Measurements from ENCODE around the gene MYO7A. TPM values are rescaled to one million over a fixed set of nuclear protein-coding genes. Genes with fewer than 3 reads are reported as not detected.

Gene MYO7A
- total and polyA plus RNA-seq, 2 of the 8 experiments (the other 6 are each of a cell fraction or from before 2014, with no cell fraction given) = 1.5 to 1.9 TPM

DNA sequence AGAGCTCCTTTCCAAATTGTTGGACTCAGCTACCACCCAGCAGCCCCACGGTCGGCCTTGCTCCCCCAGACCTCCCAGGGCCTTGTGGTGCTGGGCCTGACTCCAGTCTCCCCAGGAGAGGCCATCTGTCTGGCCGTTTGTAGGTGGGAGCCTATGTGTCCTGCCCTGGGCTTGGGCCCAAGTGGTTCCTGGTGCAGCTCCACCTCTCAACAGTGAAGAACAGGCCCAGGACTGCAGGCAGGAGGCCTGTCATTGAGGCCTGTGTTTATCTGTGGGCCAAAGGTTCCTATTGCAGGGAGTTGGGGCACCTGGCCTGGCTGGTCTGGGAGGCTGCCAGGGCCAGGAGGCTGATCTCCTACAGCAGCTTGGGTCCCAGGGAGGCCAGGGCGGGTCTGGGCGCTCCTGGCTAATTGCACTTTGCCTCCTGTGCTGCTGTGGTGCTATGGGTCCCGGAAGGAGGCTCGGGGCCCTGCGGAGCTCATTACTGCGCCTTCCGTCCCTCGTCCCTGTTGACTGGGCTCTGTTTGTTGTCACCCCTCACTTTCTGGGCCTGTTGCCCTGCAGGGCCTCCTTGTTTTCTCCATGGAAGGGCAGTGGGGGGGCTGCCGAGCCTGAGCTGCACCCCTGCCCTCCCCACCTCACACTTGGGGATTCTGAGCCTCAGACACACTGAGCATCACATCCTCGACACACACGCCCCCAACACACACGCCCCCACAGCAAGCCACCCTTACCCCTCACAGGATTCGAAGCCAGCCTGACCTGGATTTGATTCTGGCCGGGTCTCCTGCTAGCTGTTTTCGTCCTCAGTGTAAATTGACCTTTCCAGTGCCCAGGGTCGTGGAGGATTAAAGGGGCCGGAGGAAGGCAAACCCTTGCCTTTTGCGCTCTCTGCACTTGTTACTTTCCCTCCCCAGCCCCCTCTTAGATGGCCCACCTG lies 32.2 kb upstream of the MYO7A start:
- no peak overlapping the region for H3K56ac ChIP-seq (replicated peaks; ENCODE audit: insufficient read length, low read depth, low read length)
- no peak for TF ChIP-seq YY1 (IDR thresholded peaks at IDR 0.05; ENCODE audit: low read depth, low read length)
- no peak for TF ChIP-seq SP4 (IDR thresholded peaks at IDR 0.05; ENCODE audit: low read length)
- no peak for TF ChIP-seq RAD21 (IDR thresholded peaks at IDR 0.05 in 1 of 2, conservative IDR thresholded peaks at IDR 0.05 in 1 of 2; ENCODE audit: low read depth in 2 of 2, low read length in 2 of 2)
- no peak overlapping the region for H2BK15ac ChIP-seq (ENCODE audit: low read length)
- no peak overlapping the region for H4K91ac ChIP-seq (replicated peaks; ENCODE audit: insufficient read length, low read length)
- H4K8ac ChIP-seq (ENCODE audit: extremely low read depth, insufficient read depth, low read length) = no peak overlapping the region
- H3K14ac ChIP-seq (ENCODE audit: insufficient read length) = no peak overlapping the region
- H2BK5ac ChIP-seq (ENCODE audit: low read depth, low read length) = no peak overlapping the region
- no peak overlapping the region for H3K27ac ChIP-seq (ENCODE audit: low read depth, low read length)
- no peak overlapping the region for H4K5ac ChIP-seq (ENCODE audit: insufficient read length, low read depth, low read length)
- no peaks in the 10 kb centered on the region for H3K9me3 ChIP-seq (ENCODE audit: insufficient read depth in 2 of 2, low read depth in 1 of 2, low read length in 1 of 2)
- no peaks in the 10 kb centered on the region for H3K36me3 ChIP-seq (ENCODE audit: control insufficient read depth in 2 of 4, insufficient read depth in 4 of 4, low read length in 3 of 4)
- WGBS, 2 experiments (ENCODE audit: extremely low coverage in 1 of 2, insufficient coverage in 1 of 2, insufficient read length in 1 of 2, insufficient replicate concordance in 2 of 2, low coverage in 1 of 2, low lambda C conversion rate in 2 of 2, missing lambda C conversion rate in 1 of 2) = 84% methylated on average over 16 of the region's 21 CpGs; no CpG with 5 or more reads in 1 of the 2 experiments
- no peak overlapping the region for H3K4me3 ChIP-seq (ENCODE audit: extremely low read depth in 1 of 4, insufficient read depth in 2 of 4, low read depth in 3 of 4, low read length in 4 of 4)
- H3K79me2 ChIP-seq (ENCODE audit: control insufficient read depth in 1 of 2, insufficient read depth in 2 of 2, low read length in 2 of 2) = no peaks in the 10 kb centered on the region
- no peak overlapping the region for H2AK5ac ChIP-seq (ENCODE audit: low read depth, low read length)
- no peak for DNase-seq (ENCODE audit: low read depth in 1 of 2, low spot score in 2 of 2)
- H3K27me3 ChIP-seq (replicated peaks in 1 of 4; ENCODE audit: control insufficient read depth in 3 of 4, extremely low read depth in 1 of 4, insufficient read depth in 3 of 4, low read length in 3 of 4) = no peaks in the 10 kb centered on the region
- H2BK12ac ChIP-seq (ENCODE audit: low read depth, low read length) = no peak overlapping the region
- H3K23me2 ChIP-seq (ENCODE audit: low read depth, low read length) = no peaks in the 10 kb centered on the region
- H2AFZ ChIP-seq (ENCODE audit: low read length) = no peak overlapping the region
- CTCF ChIA-PET (ENCODE audit: partially characterized antibody) = interaction anchor here (0.7 to 11.6 kb wide), 11 partner anchors 9 to 176 kb away, joined by 3 to 297 read pairs (median 5); partner anchors contain the start of genes MYO7A and OMP
- H3K79me1 ChIP-seq (ENCODE audit: low read depth, low read length) = no peaks in the 10 kb centered on the region
- no peak overlapping the region for H3K4me2 ChIP-seq (ENCODE audit: insufficient read depth in 1 of 2, low read depth in 2 of 2, low read length in 2 of 2)
- no peak overlapping the region for H3K23ac ChIP-seq (ENCODE audit: insufficient read length)
- peaks cover 0 to 2% (median 1%) of the 10 kb centered on the region in 4 experiments; a peak in 3 of 7 replicates for H3K4me1 ChIP-seq (replicated peaks in 1 of 4; ENCODE audit: control insufficient read depth in 3 of 4, insufficient read depth in 4 of 4, low read length in 3 of 4)
- no peak overlapping the region for H3K4ac ChIP-seq (replicated peaks; ENCODE audit: insufficient read length, low read depth, low read length)
- no peak overlapping the region for H3K9ac ChIP-seq (replicated peaks in 1 of 4; ENCODE audit: extremely low read depth in 1 of 4, low read depth in 3 of 4, low read length in 3 of 4)
- no peak overlapping the region for H2BK20ac ChIP-seq (ENCODE audit: low read length)
- no peak overlapping the region for H2BK120ac ChIP-seq (replicated peaks; ENCODE audit: low read depth, low read length)
- POLR2A ChIA-PET (ENCODE audit: partially characterized antibody) = interaction anchor here (1.1 to 1.5 kb wide), 2 partner anchors 14 to 53 kb away, joined by 3 read pairs; no protein-coding TSS in a partner anchor
- H3K18ac ChIP-seq (ENCODE audit: extremely low read depth, low read length) = no peak overlapping the region
- H4K20me1 ChIP-seq (replicated peaks in 1 of 2; ENCODE audit: control insufficient read depth in 1 of 2, insufficient read depth in 2 of 2, low read length in 2 of 2) = peaks cover 0 to 4% of the 10 kb centered on the region in 2 experiments
- FAIRE-seq = no peak
